Myocyte (in vitro differentiated cells): Measurements from ENCODE around the gene DHRS11. TPM values are rescaled to one million over a fixed set of nuclear protein-coding genes. Genes with fewer than 3 reads are reported as not detected.

Experiments used
- DNase-seq: peaks from one replicate; pipeline ENCODE4 v3.0.0-alpha.2; 2012; ENCODE audit warnings: low read depth
- total RNA-seq: library from RNA; depleted of rRNA; stranded (reverse); fragments of >200 nt; gene quantifications from 2 replicates; pipeline ENCODE4 v1.2.3, GENCODE V29; 2014

DHRS11 gene
- total RNA-seq, 1 donor from 2014 or later = 5.7 TPM

DNA sequence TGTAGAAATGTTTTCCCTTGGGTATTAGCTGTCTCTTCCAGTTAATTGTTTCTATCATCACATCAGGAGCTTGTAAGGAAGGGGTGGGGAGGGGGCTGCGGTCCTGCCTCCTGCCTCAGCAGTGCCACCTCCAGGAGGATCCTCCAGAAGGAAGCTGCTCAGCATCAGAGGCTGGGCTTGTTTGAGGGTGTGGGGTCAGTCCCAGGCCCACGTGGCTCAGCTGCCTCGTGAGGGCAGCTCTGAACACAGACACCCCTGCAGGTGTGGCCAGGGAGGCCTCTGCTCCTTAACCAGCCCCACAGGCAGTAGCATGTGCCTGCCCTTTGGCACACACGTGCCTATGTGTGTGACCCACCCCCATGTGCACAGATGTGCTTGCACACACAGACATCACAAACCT is 56.0 kb downstream of the DHRS11 start:
- no peak for DNase-seq

DNA sequence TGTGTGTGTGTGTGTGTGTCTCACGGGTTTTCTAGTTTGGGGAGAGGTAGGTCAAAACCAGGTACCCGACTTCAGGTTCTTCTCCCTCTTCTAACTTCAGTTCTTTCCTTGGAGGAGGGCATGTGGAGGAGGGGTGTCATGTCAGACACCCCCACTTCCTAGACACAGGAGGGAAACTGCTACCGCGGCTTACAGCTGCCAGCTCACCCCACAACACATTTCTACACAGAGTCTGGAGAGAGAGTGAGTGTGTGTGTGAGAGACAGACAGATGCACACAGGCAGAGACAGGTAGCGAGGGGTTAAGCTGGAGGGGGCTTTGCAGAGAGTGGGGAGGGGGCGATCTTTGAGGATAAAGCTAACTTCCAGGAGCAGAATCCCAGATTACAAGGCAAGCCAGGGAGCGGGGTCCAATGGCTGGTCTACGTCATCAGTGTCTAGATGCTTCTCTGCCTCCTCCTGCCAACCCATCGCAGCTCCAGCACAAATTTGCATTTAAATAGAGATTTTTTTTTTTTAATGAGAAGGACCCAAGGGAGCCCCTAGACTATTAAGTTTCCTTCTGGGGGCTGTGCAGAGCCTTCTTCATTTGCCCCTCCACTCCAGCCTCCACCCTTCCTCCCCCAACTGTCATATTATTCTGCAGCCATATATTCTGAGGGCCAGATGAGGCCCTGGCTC is 58.6 kb downstream of the DHRS11 start:
- DNase-seq = no peak

Other genes starting within 250 kb of the DHRS11 start
- gene TBC1D3H, start 203.4 kb upstream of the DHRS11 start, total RNA-seq = not detected in 2 replicates
- gene ZNHIT3, start 105.2 kb upstream of the DHRS11 start, total RNA-seq = 42.9 and 49.1 TPM in 2 replicates
- gene MYO19, start 57.0 kb upstream of the DHRS11 start, total RNA-seq = 18.8 and 22.8 TPM in 2 replicates
- 6.9 and 7.2 TPM in 2 replicates for gene PIGW, start 56.9 kb upstream of the DHRS11 start, total RNA-seq
- gene GGNBP2, start 47.0 kb upstream of the DHRS11 start, total RNA-seq = 42.4 and 61.4 TPM in 2 replicates
- gene MRM1, start 9.7 kb downstream of the DHRS11 start, total RNA-seq = 8.1 and 12.0 TPM in 2 replicates